ENCODE results near the gene TMEM125.

- TF ChIP-seq POLR2AphosphoS5 (IDR thresholded peaks at IDR 0.05): no peak
- TF ChIP-seq CTCF (IDR thresholded peaks at IDR 0.05): no peak
These were observed 2.4 kb downstream of the TMEM125 start for GRCh38 chr1:43272161-43272560.

Data from breast epithelium (tissue), 3 donors.